RWPE1 (cell line): ENCODE results near the gene NSMCE1.

Experiments used
- CTCF ChIA-PET: fragments of 350-600 bp; sonication (Branson Sonifier 250); formaldehyde crosslinking; extraction: SDS; loops from one replicate; lab custom pipeline; 2021; lab: Yijun Ruan, JAX
- POLR2A ChIA-PET: fragments of 400-600 bp; formaldehyde crosslinking; extraction: SDS; loops from one replicate; lab custom pipeline; 2020; ENCODE audit warnings: antibody characterized with exemption; ENCODE audit not compliant: low non-redundant PET; lab: Yijun Ruan, JAX
- DNase-seq: peaks from one replicate; pipeline ENCODE4 v3.0.0; 2012; ENCODE audit warnings: low spot score
- H3K27ac ChIP-seq: fragments of 450-650 bp; 2 replicates; pipeline ENCODE4 v1.5.1; 2017
- CTCF ChIP-seq: fragments of 450-650 bp; conservative IDR thresholded peaks from 2 replicates; pipeline ENCODE4 v1.5.1; 2017; ENCODE audit warnings: low read depth, mild to moderate bottlenecking

The NSMCE1 gene

GRCh38 chr16:27234603-27235002, 34.0 kb downstream of the NSMCE1 start:
- peak overlapping the region; percentile 46 for H3K27ac ChIP-seq
- POLR2A ChIA-PET, result interaction anchor here (1.0 to 1.4 kb wide), 2 partner anchors 11 to 133 kb away, joined by 3 to 4 read pairs; no protein-coding TSS in a partner anchor
- no peak for TF ChIP-seq CTCF
- DNase-seq, result no peak
- CTCF ChIA-PET, result interaction anchor here (0.5 to 3.4 kb wide), 17 partner anchors 9 to 138 kb away, joined by 3 to 40 read pairs (median 4); no protein-coding TSS in a partner anchor

- ChIA-PET CTCF (interaction anchor here (0.6 to 3.4 kb wide), 10 partner anchors 9 to 133 kb away, joined by 3 to 40 read pairs (median 5); no protein-coding TSS in a partner anchor), POLR2A (interaction anchor here (1.4 kb wide), 1 partner anchor 134 kb away, joined by 4 read pairs; no protein-coding TSS in a partner anchor)
- TF ChIP-seq CTCF, result no peak
- DNase-seq, result no peak
- peak overlapping the region; percentile 46; the same call in 1 of the 2 replicates for H3K27ac ChIP-seq
These were observed 34.4 kb downstream of the NSMCE1 start for GRCh38 chr16:27234171-27234570.

- no peak overlapping the region for H3K27ac ChIP-seq
- DNase-seq, result no peak
- CTCF ChIA-PET, result interaction anchor here (0.8 to 3.4 kb wide), 3 partner anchors 19 to 134 kb away, joined by 4 to 40 read pairs (median 4); no protein-coding TSS in a partner anchor
- POLR2A ChIA-PET, result no interaction called here
- TF ChIP-seq CTCF, result no peak
These were observed 34.8 kb downstream of the NSMCE1 start for GRCh38 chr16:27233731-27234130.

GRCh38 chr16:27232901-27233625, 35.5 kb downstream of the NSMCE1 start:
- DNase-seq, result no peak
- no peak overlapping the region for H3K27ac ChIP-seq
- POLR2A ChIA-PET, result no interaction called here
- TF ChIP-seq CTCF, result no peak
- CTCF ChIA-PET, result interaction anchor here (3.4 kb wide), 1 partner anchor 134 kb away, joined by 40 read pairs; no protein-coding TSS in a partner anchor

GRCh38 chr16:27232061-27232900, 36.3 kb downstream of the NSMCE1 start:
- POLR2A ChIA-PET, result no interaction called here
- no peak for DNase-seq
- H3K27ac ChIP-seq, result no peak overlapping the region
- TF ChIP-seq CTCF, result no peak
- CTCF ChIA-PET, result no interaction called here

GRCh38 chr16:27231692-27232060, 36.9 kb downstream of the NSMCE1 start:
- DNase-seq, result no peak
- CTCF ChIA-PET, result no interaction called here
- H3K27ac ChIP-seq, result no peak overlapping the region
- POLR2A ChIA-PET, result no interaction called here
- no peak for TF ChIP-seq CTCF
